Measurements from ENCODE around the gene MARS1.

DNA sequence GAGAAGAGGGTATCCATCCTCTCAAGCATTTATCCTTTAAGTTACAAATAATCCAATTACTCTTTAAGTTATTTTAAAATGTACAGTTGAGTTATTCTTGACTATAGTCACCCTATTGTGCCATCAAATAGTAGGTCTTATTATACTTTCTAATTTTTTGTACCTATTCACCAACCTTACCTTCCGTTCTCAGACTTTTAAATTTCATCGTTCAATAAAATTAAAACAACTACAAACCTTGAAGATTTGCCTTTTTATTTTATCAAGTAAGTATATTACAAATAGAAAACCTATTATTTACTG, 60.1 kb downstream of the MARS1 start:
- TF ChIP-seq CTCF (IDR thresholded peaks at IDR 0.05) (no peak), SIN3A (IDR thresholded peaks at IDR 0.05; ENCODE audit: borderline replicate concordance, insufficient read depth, low read depth, low read length) (no peak), POLR2AphosphoS5 (IDR thresholded peaks at IDR 0.05; ENCODE audit: low read depth, low read length) (no peak), TCF7L2 (IDR thresholded peaks at IDR 0.05; ENCODE audit: low read depth, low read length) (no peak)
- TF ChIP-seq, protein P1, sequence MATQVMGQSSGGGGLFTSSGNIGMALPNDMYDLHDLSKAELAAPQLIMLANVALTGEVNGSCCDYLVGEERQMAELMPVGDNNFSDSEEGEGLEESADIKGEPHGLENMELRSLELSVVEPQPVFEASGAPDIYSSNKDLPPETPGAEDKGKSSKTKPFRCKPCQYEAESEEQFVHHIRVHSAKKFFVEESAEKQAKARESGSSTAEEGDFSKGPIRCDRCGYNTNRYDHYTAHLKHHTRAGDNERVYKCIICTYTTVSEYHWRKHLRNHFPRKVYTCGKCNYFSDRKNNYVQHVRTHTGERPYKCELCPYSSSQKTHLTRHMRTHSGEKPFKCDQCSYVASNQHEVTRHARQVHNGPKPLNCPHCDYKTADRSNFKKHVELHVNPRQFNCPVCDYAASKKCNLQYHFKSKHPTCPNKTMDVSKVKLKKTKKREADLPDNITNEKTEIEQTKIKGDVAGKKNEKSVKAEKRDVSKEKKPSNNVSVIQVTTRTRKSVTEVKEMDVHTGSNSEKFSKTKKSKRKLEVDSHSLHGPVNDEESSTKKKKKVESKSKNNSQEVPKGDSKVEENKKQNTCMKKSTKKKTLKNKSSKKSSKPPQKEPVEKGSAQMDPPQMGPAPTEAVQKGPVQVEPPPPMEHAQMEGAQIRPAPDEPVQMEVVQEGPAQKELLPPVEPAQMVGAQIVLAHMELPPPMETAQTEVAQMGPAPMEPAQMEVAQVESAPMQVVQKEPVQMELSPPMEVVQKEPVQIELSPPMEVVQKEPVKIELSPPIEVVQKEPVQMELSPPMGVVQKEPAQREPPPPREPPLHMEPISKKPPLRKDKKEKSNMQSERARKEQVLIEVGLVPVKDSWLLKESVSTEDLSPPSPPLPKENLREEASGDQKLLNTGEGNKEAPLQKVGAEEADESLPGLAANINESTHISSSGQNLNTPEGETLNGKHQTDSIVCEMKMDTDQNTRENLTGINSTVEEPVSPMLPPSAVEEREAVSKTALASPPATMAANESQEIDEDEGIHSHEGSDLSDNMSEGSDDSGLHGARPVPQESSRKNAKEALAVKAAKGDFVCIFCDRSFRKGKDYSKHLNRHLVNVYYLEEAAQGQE (IDR thresholded peaks at IDR 0.05; ENCODE audit: insufficient read depth in 1 of 2, low read depth in 2 of 2, low read length in 1 of 2), result no peak
